Panc1 (cell line): ENCODE results near the gene TBC1D22A.

ENCODE experiments used
- CTCF ChIP-seq: fragments of 450-650 bp; IDR thresholded peaks from 2 replicates; pipeline ENCODE4 v1.5.1; 2017; ENCODE audit warnings: mild to moderate bottlenecking
- POLR2AphosphoS5 ChIP-seq: IDR thresholded peaks from 2 replicates; pipeline ENCODE4 v1.6.1; 2012; ENCODE audit warnings: mild to moderate bottlenecking, low read depth, low read length, moderate library complexity
- REST ChIP-seq, 2 experiments: IDR thresholded peaks; 2 replicates each; pipeline ENCODE4 v1.6.1; 2011 to 2012; ENCODE audit warnings: low read depth in 2 of 2, control low read depth in 1 of 2, low read length in 1 of 2, mild to moderate bottlenecking in 1 of 2, moderate library complexity in 1 of 2; ENCODE audit not compliant: insufficient read depth in 1 of 2

GRCh38 chr22:46834021-46834737 lies 71.7 kb downstream of the TBC1D22A start:
- TF ChIP-seq REST (IDR thresholded peaks at IDR 0.05; ENCODE audit: insufficient read depth in 1 of 2, low read depth in 2 of 2, low read length in 1 of 2) (no peak), CTCF (no peak), POLR2AphosphoS5 (no peak)
